Measurements from ENCODE around the gene DERL2. TPM values are rescaled to one million over a fixed set of nuclear protein-coding genes. Genes with fewer than 3 reads are reported as not detected.

Gene DERL2
- polyA plus RNA-seq, 1 donor (not counting 4 experiments of a cell fraction or from before 2014, with no cell fraction given) = 83.6 TPM

GRCh38 chr17:5481451-5481850 is 4.5 kb downstream of the DERL2 start:
- no peak overlapping the region for H3K4me2 ChIP-seq (ENCODE audit: control insufficient read depth, extremely low read depth, insufficient read depth, low read depth, low read length)
- no peaks in the 10 kb centered on the region for H3K27me3 ChIP-seq (ENCODE audit: control insufficient read depth, extremely low read depth, insufficient read depth, low read length)
- FAIRE-seq (no peak), DNase-seq (ENCODE audit: low read depth, low spot score) (no peak)
- H4K20me1 ChIP-seq (ENCODE audit: control insufficient read depth, extremely low read depth, insufficient read depth, low read length) = no peaks in the 10 kb centered on the region
- H3K9me1 ChIP-seq (ENCODE audit: control insufficient read depth, extremely low read depth, insufficient read depth, low read length) = no peaks in the 10 kb centered on the region
- no peak overlapping the region for H3K9ac ChIP-seq (ENCODE audit: control insufficient read depth, extremely low read depth, insufficient read depth, low read length)
- no peak overlapping the region for H2AFZ ChIP-seq (ENCODE audit: control insufficient read depth, low read length)
- dilution Hi-C loops (cut with MboI; ENCODE audit: extremely low pct_ligation_motif_present, low sequenced_read_pairs) = no loop called here
- H3K9me3 ChIP-seq (ENCODE audit: control insufficient read depth, low read depth, low read length) = no peaks in the 10 kb centered on the region
- H3K4me3 ChIP-seq (ENCODE audit: control insufficient read depth in 2 of 3, extremely low read depth in 1 of 3, insufficient read depth in 2 of 3, low read depth in 1 of 3, low read length in 3 of 3) = no peak overlapping the region
- H3K4me1 ChIP-seq (ENCODE audit: control insufficient read depth, extremely low read depth, insufficient read depth, low read length) = peaks cover 8% of the 10 kb centered on the region
- H3K27ac ChIP-seq (ENCODE audit: control insufficient read depth, insufficient read depth, low read length) = no peak overlapping the region
- no peak for TF ChIP-seq EZH2 (IDR thresholded peaks at IDR 0.05; ENCODE audit: low read length)
- TF ChIP-seq CTCF (optimal IDR thresholded peaks at IDR 0.05 in 1 of 3, IDR thresholded peaks at IDR 0.05 in 1 of 3, conservative IDR thresholded peaks at IDR 0.05 in 1 of 3; ENCODE audit: extremely low read depth in 1 of 3, insufficient read depth in 2 of 3, low read length in 3 of 3) = no peak
- H3K36me3 ChIP-seq (ENCODE audit: control insufficient read depth in 2 of 2, extremely low read depth in 1 of 2, insufficient read depth in 2 of 2, low read length in 2 of 2) = peaks cover 16 to 43% of the 10 kb centered on the region in 2 experiments
- H3K79me2 ChIP-seq (ENCODE audit: control insufficient read depth, insufficient read depth, low read length) = peaks cover 42% of the 10 kb centered on the region

GRCh38 chr17:5480962-5481361 is 5.0 kb downstream of the DERL2 start:
- dilution Hi-C loops (cut with MboI; ENCODE audit: extremely low pct_ligation_motif_present, low sequenced_read_pairs) = no loop called here
- H3K79me2 ChIP-seq (ENCODE audit: control insufficient read depth, insufficient read depth, low read length) = peaks cover 42% of the 10 kb centered on the region
- H3K4me1 ChIP-seq (ENCODE audit: control insufficient read depth, extremely low read depth, insufficient read depth, low read length) = peaks cover 8% of the 10 kb centered on the region
- H3K27me3 ChIP-seq (ENCODE audit: control insufficient read depth, extremely low read depth, insufficient read depth, low read length) = no peaks in the 10 kb centered on the region
- H3K9me3 ChIP-seq (ENCODE audit: control insufficient read depth, low read depth, low read length) = no peaks in the 10 kb centered on the region
- no peak overlapping the region for H3K4me3 ChIP-seq (ENCODE audit: control insufficient read depth in 2 of 3, extremely low read depth in 1 of 3, insufficient read depth in 2 of 3, low read depth in 1 of 3, low read length in 3 of 3)
- no peaks in the 10 kb centered on the region for H4K20me1 ChIP-seq (ENCODE audit: control insufficient read depth, extremely low read depth, insufficient read depth, low read length)
- no peak for TF ChIP-seq CTCF (optimal IDR thresholded peaks at IDR 0.05 in 1 of 3, IDR thresholded peaks at IDR 0.05 in 1 of 3, conservative IDR thresholded peaks at IDR 0.05 in 1 of 3; ENCODE audit: extremely low read depth in 1 of 3, insufficient read depth in 2 of 3, low read length in 3 of 3)
- peaks cover 16 to 43% of the 10 kb centered on the region in 2 experiments for H3K36me3 ChIP-seq (ENCODE audit: control insufficient read depth in 2 of 2, extremely low read depth in 1 of 2, insufficient read depth in 2 of 2, low read length in 2 of 2)
- no peak for DNase-seq (ENCODE audit: low read depth, low spot score)
- H3K27ac ChIP-seq (ENCODE audit: control insufficient read depth, insufficient read depth, low read length) = no peak overlapping the region
- no peak overlapping the region for H3K4me2 ChIP-seq (ENCODE audit: control insufficient read depth, extremely low read depth, insufficient read depth, low read depth, low read length)
- H3K9me1 ChIP-seq (ENCODE audit: control insufficient read depth, extremely low read depth, insufficient read depth, low read length) = no peaks in the 10 kb centered on the region
- H3K9ac ChIP-seq (ENCODE audit: control insufficient read depth, extremely low read depth, insufficient read depth, low read length) = no peak overlapping the region
- FAIRE-seq = no peak
- H2AFZ ChIP-seq (ENCODE audit: control insufficient read depth, low read length) = no peak overlapping the region

Measured in keratinocyte (primary cell).